ENCODE results near the gene SYTL2. TPM values are rescaled to one million over a fixed set of nuclear protein-coding genes. Genes with fewer than 3 reads are reported as not detected.
"Not testable (repeated sequence)": the region's sequence is repeated elsewhere in the genome, so short reads cannot be mapped to it uniquely, and the experiment has no call there.

Gene SYTL2
- polyA plus RNA-seq, 1 of the 3 experiments (the other 2 are of a cell fraction), result 36.0 TPM

DNA sequence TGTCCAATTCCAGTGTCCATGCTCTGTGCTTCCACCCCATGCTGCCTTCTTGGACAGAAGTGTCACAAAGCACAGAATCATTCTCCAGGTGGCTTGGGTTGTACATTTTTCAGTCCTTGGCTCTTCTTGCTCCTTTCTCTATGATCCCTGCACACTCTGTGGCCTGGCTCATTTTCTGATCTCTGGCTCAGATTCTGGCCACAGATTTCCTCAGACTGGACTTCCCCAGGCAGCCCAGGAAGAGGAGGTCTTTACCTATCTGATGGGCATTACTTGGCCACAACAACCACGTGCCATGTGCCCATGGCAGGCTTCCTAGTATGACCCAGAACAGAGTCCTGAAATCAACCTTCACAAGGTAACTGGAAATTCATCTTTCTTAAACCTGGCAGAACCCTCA, 27.2 kb downstream of the SYTL2 start:
- Histone ChIP-seq H3K9me3 (no peaks in the 10 kb centered on the region), H3F3A (replicated peaks; ENCODE audit: insufficient read depth) (no peaks in the 10 kb centered on the region), H3K27me3 (ENCODE audit: insufficient read depth) (no peaks in the 10 kb centered on the region), H3K4me3 (ENCODE audit: low read depth in 2 of 2, low read length in 1 of 2) (no peak overlapping the region), H3K9ac (no peak overlapping the region), H3K36me3 (replicated peaks in 1 of 2; ENCODE audit: control insufficient read depth in 1 of 2, insufficient read depth in 2 of 2, low read length in 1 of 2) (no peaks in the 10 kb centered on the region), H3K4me2 (no peak overlapping the region), H4K20me1 (ENCODE audit: insufficient read depth) (no peaks in the 10 kb centered on the region), H3K79me2 (ENCODE audit: insufficient read depth) (no peaks in the 10 kb centered on the region), H3K4me1 (ENCODE audit: control insufficient read depth in 1 of 2, insufficient read depth in 2 of 2, low read depth in 1 of 2, low read length in 1 of 2) (peaks cover 0 to 3% of the 10 kb centered on the region in 2 experiments; a peak in 1 of 4 replicates), H3K27ac (ENCODE audit: low read depth in 2 of 2, low read length in 1 of 2) (no peak overlapping the region), H3K9me2 (no peaks in the 10 kb centered on the region), H2AFZ (ENCODE audit: low read depth) (no peak overlapping the region)
- ChIA-PET CTCF (no interaction called here), POLR2A (no interaction called here)
- DNase-seq, result no peak
- no peak for TF ChIP-seq MXI1 (IDR thresholded peaks at IDR 0.05; ENCODE audit: low read depth, low read length)
- TF ChIP-seq PBX3 (IDR thresholded peaks at IDR 0.05), result no peak
- TF ChIP-seq ZBTB33 (IDR thresholded peaks at IDR 0.05; ENCODE audit: borderline replicate concordance, low read depth), result no peak
- no peak for TF ChIP-seq TAF1 (IDR thresholded peaks at IDR 0.05; ENCODE audit: borderline replicate concordance, low read depth, low read length)
- no peak for TF ChIP-seq ELF1 (IDR thresholded peaks at IDR 0.05)
- TF ChIP-seq JUND (IDR thresholded peaks at IDR 0.05), result no peak
- no peak for TF ChIP-seq MAX (IDR thresholded peaks at IDR 0.05; ENCODE audit: low read depth)
- no peak for TF ChIP-seq GATA2 (CRISPR knock-in tag; IDR thresholded peaks at IDR 0.05)
- TF ChIP-seq RCOR1 (IDR thresholded peaks at IDR 0.05; ENCODE audit: low read length), result no peak
- no peak for TF ChIP-seq USF2 (IDR thresholded peaks at IDR 0.05; ENCODE audit: borderline replicate concordance, low read depth, low read length)
- no peak for TF ChIP-seq NRF1 (IDR thresholded peaks at IDR 0.05; ENCODE audit: low read depth, low read length)
- TF ChIP-seq RAD21 (IDR thresholded peaks at IDR 0.05; ENCODE audit: low read length), result no peak
- TF ChIP-seq, protein P1, sequence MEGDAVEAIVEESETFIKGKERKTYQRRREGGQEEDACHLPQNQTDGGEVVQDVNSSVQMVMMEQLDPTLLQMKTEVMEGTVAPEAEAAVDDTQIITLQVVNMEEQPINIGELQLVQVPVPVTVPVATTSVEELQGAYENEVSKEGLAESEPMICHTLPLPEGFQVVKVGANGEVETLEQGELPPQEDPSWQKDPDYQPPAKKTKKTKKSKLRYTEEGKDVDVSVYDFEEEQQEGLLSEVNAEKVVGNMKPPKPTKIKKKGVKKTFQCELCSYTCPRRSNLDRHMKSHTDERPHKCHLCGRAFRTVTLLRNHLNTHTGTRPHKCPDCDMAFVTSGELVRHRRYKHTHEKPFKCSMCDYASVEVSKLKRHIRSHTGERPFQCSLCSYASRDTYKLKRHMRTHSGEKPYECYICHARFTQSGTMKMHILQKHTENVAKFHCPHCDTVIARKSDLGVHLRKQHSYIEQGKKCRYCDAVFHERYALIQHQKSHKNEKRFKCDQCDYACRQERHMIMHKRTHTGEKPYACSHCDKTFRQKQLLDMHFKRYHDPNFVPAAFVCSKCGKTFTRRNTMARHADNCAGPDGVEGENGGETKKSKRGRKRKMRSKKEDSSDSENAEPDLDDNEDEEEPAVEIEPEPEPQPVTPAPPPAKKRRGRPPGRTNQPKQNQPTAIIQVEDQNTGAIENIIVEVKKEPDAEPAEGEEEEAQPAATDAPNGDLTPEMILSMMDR (IDR thresholded peaks at IDR 0.05), result no peak
- TF ChIP-seq TCF12 (IDR thresholded peaks at IDR 0.05), result no peak
- TF ChIP-seq EZH2phosphoT487 (IDR thresholded peaks at IDR 0.05; ENCODE audit: borderline replicate concordance, low read depth), result no peak
- 9% methylated on average over 1 of the region's 1 CpG for WGBS (ENCODE audit: low lambda C conversion rate)

- H3F3A ChIP-seq (replicated peaks; ENCODE audit: insufficient read depth); H3K9me2 ChIP-seq; DNase-seq; H3K9me3 ChIP-seq; H3K36me3 ChIP-seq (replicated peaks in 1 of 2; ENCODE audit: control insufficient read depth in 1 of 2, insufficient read depth in 2 of 2, low read length in 1 of 2); H3K27ac ChIP-seq (ENCODE audit: low read depth in 2 of 2, low read length in 1 of 2); H3K79me2 ChIP-seq (ENCODE audit: insufficient read depth); H3K4me1 ChIP-seq (ENCODE audit: control insufficient read depth in 1 of 2, insufficient read depth in 2 of 2, low read depth in 1 of 2, low read length in 1 of 2); H3K4me3 ChIP-seq (ENCODE audit: low read depth in 2 of 2, low read length in 1 of 2); H4K20me1 ChIP-seq (ENCODE audit: insufficient read depth); H2AFZ ChIP-seq (ENCODE audit: low read depth); H3K9ac ChIP-seq; H3K4me2 ChIP-seq; H3K27me3 ChIP-seq (ENCODE audit: insufficient read depth); POLR2A ChIA-PET; CTCF ChIA-PET: not testable (repeated sequence)
- WGBS (ENCODE audit: low lambda C conversion rate), result 94% methylated on average over 3 of the region's 3 CpGs
Measured at GRCh38 chr11:85780780-85781517, 30.0 kb downstream of the SYTL2 start.

Measured in SK-N-SH (cell line).